OCI-LY3 (cell line): ENCODE data around the gene PFN4.
A peak's percentile ranks its signal among the peaks of the same experiment; 100 is the strongest.

Experiments used
- H2AFZ ChIP-seq: fragments of 200-600, 300-600 bp; shearing (Covaris generic); 2 replicates; pipeline ENCODE4 v1.6.0; 2014; ENCODE audit warnings: antibody characterized with exemption, low read depth, low read length
- H3K27ac ChIP-seq: fragments of 200-600, 300-600 bp; sonication (generic); 2 replicates; pipeline ENCODE4 v1.5.1; 2014; ENCODE audit warnings: mild to moderate bottlenecking, low read length, moderate library complexity, mixed read lengths
- H3K27me3 ChIP-seq: fragments of 200-600, 300-600 bp; sonication (generic); 2 replicates; pipeline ENCODE4 v1.6.1; 2014; ENCODE audit warnings: low read depth, low read length, mixed read lengths
- H3K36me3 ChIP-seq: fragments of 200-600, 300-600 bp; sonication (generic); replicated peaks from 2 replicates; pipeline ENCODE3; 2014; ENCODE audit warnings: low read depth, low read length, mixed read lengths
- H3K4me1 ChIP-seq: fragments of 300-600, 200-600 bp; sonication (generic); 2 replicates; pipeline ENCODE4 v1.6.1; 2014; ENCODE audit warnings: low read length, mixed read lengths
- H3K4me2 ChIP-seq: fragments of 200-600, 300-600 bp; sonication (generic); 2 replicates; pipeline ENCODE4 v1.6.1; 2014; ENCODE audit warnings: low read length, mixed read lengths
- H3K4me3 ChIP-seq: fragments of 300-600, 200-600 bp; sonication (generic); 2 replicates; pipeline ENCODE4 v1.5.1; 2014; ENCODE audit warnings: antibody characterized with exemption, mild to moderate bottlenecking, low read length, moderate library complexity
- H3K79me2 ChIP-seq: fragments of 300-600, 200-600 bp; shearing (Covaris generic); 2 replicates; pipeline ENCODE4 v1.6.1; 2014; ENCODE audit warnings: mild to moderate bottlenecking, low read length, mixed read lengths
- H3K9ac ChIP-seq: fragments of 300-600, 200-600 bp; shearing (Covaris generic); 2 replicates; pipeline ENCODE4 v1.6.0; 2014; ENCODE audit warnings: mild to moderate bottlenecking, low read length, moderate library complexity
- H3K9me3 ChIP-seq: fragments of 200-600, 300-600 bp; shearing (Covaris generic); 2 replicates; pipeline ENCODE4 v1.6.1; 2014; ENCODE audit warnings: low read length, mixed read lengths; ENCODE audit not compliant: insufficient read depth
- H4K20me1 ChIP-seq: fragments of 200-600, 300-600 bp; sonication (generic); 2 replicates; pipeline ENCODE4 v1.6.1; 2016; ENCODE audit warnings: low read length, mixed read lengths; ENCODE audit not compliant: insufficient read depth
- CTCF ChIP-seq: fragments of 200-600, 300-600 bp; sonication (generic); IDR thresholded peaks from 2 replicates; pipeline ENCODE4 v1.5.1; 2014; ENCODE audit warnings: antibody characterized with exemption, low read length, low read depth
- EZH2phosphoT487 ChIP-seq: fragments of 200-600 bp; shearing (Covaris generic); IDR thresholded peaks from 2 replicates; pipeline ENCODE4 v1.6.1; 2018; ENCODE audit warnings: antibody characterized with exemption, mixed run types, low read depth

PFN4 gene

GRCh38 chr2:24080701-24081100, 42.4 kb downstream of the PFN4 start:
- Histone ChIP-seq H4K20me1 (no peaks in the 10 kb centered on the region), H3K9me3 (no peaks in the 10 kb centered on the region), H2AFZ (no peak overlapping the region), H3K4me1 (peaks cover 19% of the 10 kb centered on the region), H3K79me2 (peaks cover 4% of the 10 kb centered on the region), H3K27me3 (no peaks in the 10 kb centered on the region), H3K4me3 (no peak overlapping the region), H3K9ac (no peak overlapping the region), H3K36me3 (no peaks in the 10 kb centered on the region), H3K4me2 (no peak overlapping the region), H3K27ac (no peak overlapping the region)
- no peak for TF ChIP-seq CTCF
- TF ChIP-seq EZH2phosphoT487: no peak

- peak overlapping the region; percentile 83 for H3K4me3 ChIP-seq
- H4K20me1 ChIP-seq: no peaks in the 10 kb centered on the region
- H3K27ac ChIP-seq: no peak overlapping the region
- H2AFZ ChIP-seq: no peak overlapping the region
- TF ChIP-seq EZH2phosphoT487 (no peak), CTCF (no peak)
- H3K36me3 ChIP-seq: peaks cover 5% of the 10 kb centered on the region
- H3K9ac ChIP-seq: 0 out of 2 replicates have a peak overlapping the region, but pooled peaks have one; percentile 63
- H3K9me3 ChIP-seq: no peaks in the 10 kb centered on the region
- peaks cover 19% of the 10 kb centered on the region for H3K79me2 ChIP-seq
- H3K4me1 ChIP-seq: peaks cover 12% of the 10 kb centered on the region
- H3K27me3 ChIP-seq: no peaks in the 10 kb centered on the region
- peak overlapping the region; percentile 62 for H3K4me2 ChIP-seq
Observed at GRCh38 chr2:24077879-24078278, 45.3 kb downstream of the PFN4 start.

- H3K4me2 ChIP-seq: peak overlapping the region; percentile 62
- peak overlapping the region; percentile 63 for H3K9ac ChIP-seq
- TF ChIP-seq EZH2phosphoT487: no peak
- H3K4me1 ChIP-seq: peaks cover 11% of the 10 kb centered on the region
- no peak overlapping the region for H3K27ac ChIP-seq
- H3K9me3 ChIP-seq: no peaks in the 10 kb centered on the region
- peak overlapping the region; percentile 83 for H3K4me3 ChIP-seq
- peaks cover 19% of the 10 kb centered on the region for H3K79me2 ChIP-seq
- H2AFZ ChIP-seq: peak overlapping the region; percentile 69; the same call in 1 of the 2 replicates
- no peaks in the 10 kb centered on the region for H4K20me1 ChIP-seq
- H3K27me3 ChIP-seq: no peaks in the 10 kb centered on the region
- peaks cover 8% of the 10 kb centered on the region for H3K36me3 ChIP-seq
Observed at GRCh38 chr2:24077535-24077877, 45.6 kb downstream of the PFN4 start.

- no peaks in the 10 kb centered on the region for H4K20me1 ChIP-seq
- H3K79me2 ChIP-seq: peaks cover 19% of the 10 kb centered on the region
- H3K27me3 ChIP-seq: no peaks in the 10 kb centered on the region
- no peak overlapping the region for H3K27ac ChIP-seq
- H2AFZ ChIP-seq: peak overlapping the region; percentile 69
- H3K4me3 ChIP-seq: peak overlapping the region; percentile 83
- H3K4me2 ChIP-seq: peak overlapping the region; percentile 62
- H3K4me1 ChIP-seq: peaks cover 11% of the 10 kb centered on the region
- peak overlapping the region; percentile 63 for H3K9ac ChIP-seq
- peaks cover 11% of the 10 kb centered on the region for H3K36me3 ChIP-seq
- no peaks in the 10 kb centered on the region for H3K9me3 ChIP-seq
- TF ChIP-seq CTCF (no peak), EZH2phosphoT487 (no peak)
Observed at GRCh38 chr2:24076849-24077534, 46.1 kb downstream of the PFN4 start.
